ENCODE results near the gene MAP9. TPM values are rescaled to one million over a fixed set of nuclear protein-coding genes. Genes with fewer than 3 reads are reported as not detected.

Gene MAP9
- 4.9 and 9.4 TPM in 2 replicates for total RNA-seq

DNA sequence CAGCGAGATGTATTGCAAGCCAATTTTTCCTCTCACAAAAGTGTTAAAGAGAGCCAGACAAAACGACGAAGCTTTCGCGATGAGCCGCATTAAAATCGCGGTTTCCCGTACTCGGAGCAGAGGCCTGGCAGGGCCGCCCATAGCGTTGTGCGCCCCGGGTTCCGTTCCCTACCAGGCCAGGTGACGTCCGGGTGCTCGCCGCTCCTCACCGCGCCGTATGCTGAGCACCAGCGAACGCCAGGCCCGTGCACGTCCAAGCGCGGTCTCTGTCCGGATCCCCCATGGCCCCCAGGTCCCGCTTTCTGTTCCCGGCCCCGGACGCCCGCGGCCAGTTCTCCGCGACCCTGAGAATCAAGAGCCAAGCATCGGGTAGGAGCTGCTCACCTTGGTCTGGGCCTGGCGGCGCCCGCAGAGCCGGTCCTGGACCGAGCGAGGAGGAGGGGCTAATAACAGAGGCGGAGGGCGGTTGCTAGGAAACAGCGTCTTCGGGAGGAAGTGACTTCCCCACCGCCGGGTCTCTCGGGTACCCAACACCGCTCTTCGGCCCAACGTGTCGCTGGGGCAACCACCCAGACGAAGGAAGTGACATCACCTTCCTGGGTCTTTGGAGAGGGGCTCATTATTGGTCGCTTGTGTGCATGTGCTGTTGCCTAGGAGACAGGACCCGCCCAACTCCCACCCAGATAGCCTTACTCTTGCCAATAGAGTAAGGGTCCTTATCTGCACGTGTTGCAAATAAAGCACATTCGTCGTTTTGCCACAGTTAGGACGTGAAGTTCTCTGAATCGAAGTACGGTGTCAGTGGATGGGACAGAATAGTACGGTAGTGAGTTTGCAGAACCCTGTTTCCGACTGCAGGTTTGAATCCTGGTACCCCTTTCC is at the start of gene MAP9:
Gene MAP9 (minus strand): TSS at position 579 of the 882 bp plus-strand sequence. CDS start 1,115 bp downstream, outside the sequence.

Other genes with a start within 250 kb of the MAP9 start
- gene NPY2R, start 168.3 kb downstream of the MAP9 start, total RNA-seq = not detected in 2 replicates

All from tracheal epithelial cell (primary cell).